ENCODE results near the gene CRYGA.
"Not testable (repeated sequence)": the region's sequence is repeated elsewhere in the genome, so short reads cannot be mapped to it uniquely, and the experiment has no call there.

The CRYGA gene

DNA sequence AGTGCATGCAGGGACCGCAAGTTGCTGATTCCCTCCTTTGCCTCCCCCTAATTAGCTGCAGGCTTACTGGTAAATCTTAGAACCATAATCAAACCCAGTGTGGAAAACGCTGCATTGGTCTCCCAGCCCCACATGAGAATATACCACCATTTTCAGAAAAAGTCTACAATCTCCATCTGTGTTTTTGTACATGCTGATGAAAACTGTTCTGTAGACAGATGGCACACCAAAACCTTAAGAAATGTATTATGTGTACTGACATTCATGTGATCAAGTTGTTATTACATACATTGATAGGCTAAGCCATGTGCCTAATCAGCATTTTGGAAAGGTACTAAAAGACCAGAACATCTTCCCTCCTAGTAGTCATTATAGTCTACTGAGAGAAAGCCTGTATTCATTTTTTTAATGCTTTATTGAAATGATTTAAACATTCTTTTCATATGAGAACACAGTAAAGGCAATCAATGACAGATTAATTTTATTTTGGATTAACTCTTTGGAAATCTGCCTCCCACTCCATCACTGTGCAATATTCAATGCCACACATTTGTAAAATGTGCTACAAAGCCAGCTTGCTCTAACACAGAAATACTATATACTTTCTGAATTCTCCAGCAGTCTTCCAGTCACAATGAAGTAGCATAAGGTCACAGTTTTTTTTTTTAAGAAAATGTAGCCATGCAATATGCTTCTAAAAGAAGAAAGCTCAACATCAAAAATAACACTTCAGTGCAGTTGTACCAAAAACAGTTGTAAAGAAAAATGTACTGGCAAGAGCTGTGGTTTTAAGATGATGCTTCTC lies 1.8 kb upstream of the CRYGA start:
- in situ Hi-C loops (cut with HindIII; ENCODE audit: low sequenced_read_pairs): no loop called here

DNA sequence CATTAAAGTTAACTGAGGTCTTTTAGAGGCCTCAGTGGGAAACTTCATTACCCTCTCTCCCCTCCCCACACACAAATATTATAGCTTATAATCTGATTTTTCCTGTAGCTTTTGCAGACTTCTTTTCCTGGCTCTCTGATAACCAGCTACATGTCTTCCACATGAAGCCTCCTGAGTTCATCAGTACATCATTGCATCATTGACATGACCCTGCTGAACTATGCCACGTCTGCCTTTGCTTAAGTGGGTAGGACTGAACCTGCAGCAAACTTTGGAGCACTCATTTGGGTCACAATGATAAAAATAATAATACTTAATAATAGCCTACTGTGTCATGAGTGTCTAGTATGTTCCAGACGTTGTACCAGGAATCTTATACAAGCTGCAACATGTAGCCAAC lies 7.0 kb downstream of the CRYGA start:
- in situ Hi-C loops (cut with HindIII; ENCODE audit: low sequenced_read_pairs): no loop called here

DNA sequence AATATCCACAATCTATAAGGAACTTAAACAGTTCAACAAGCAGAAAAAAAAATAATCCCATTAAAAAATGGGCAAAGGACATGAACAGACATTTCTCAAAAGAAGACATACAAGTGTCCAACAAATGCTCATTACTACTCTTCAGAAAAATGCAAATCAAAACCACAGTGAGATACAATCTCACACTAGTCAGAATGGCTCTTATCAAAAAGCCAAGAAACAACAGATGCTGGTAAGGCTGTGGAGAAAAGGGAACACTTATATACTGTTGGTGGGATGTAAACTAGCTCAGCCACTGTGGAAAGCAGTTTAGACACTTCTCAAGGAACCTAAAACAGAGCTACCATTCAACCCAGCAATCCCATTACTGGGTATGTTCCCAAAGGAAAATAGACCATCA lies 10.2 kb downstream of the CRYGA start:
- in situ Hi-C loops (cut with HindIII; ENCODE audit: low sequenced_read_pairs): no loop called here

DNA sequence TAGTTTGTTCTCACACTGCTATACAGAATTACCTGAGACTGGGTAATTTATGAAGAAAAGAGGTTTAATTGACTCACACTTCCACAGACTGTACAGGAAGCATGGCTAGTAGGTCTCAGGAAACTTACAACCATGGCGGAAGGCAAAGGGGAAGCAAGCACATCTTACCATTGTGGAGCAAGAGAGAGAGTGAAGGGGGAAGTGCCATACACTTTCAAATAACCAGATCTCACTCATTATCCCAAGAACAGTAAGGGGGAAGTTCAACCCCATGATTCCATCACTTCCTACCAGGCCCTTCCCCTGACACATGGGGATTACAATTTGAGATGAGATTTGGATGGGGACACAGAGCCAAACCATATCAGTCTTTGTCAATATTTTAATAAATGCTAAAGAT lies 12.4 kb downstream of the CRYGA start:
- in situ Hi-C loops (cut with HindIII; ENCODE audit: low sequenced_read_pairs): no loop called here

DNA sequence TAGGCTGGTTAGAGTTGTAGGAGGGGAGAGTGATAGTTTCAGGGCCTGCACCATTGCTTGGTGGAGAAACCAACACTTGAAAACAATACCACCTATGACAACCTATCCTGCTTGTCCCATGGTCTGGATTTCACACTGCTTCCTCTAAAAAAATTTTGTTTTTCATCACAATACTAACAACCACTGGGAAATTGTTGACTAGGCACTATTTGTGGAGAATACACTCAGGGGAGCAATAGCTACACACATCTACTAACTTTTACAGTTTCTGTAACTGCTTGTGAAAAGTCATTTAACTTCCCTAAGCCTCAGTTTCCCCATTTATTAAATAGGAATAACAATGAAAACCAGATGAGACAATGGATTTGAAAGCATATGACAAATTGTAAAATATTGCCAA lies 13.3 kb downstream of the CRYGA start:
- in situ Hi-C loops (cut with HindIII; ENCODE audit: low sequenced_read_pairs): no loop called here

DNA sequence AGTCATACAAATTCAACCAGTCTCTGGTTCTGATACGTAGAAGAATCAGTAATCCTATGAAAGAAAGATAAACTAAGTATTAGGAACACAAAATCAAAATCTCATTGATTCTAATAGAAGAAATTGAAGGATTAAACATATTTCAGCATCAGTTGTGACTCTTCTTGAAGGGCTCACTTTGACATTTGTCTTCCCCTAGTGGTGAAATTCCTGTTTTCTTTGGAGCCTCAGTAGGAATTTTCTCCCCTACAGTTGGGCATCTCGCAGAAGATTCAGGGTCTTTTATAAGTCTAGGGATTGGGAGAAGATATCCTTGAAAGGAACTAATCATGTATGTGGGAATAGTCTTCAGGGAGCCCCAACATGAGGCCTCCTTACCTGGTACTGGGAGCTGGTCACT lies 14.6 kb downstream of the CRYGA start:
- in situ Hi-C loops (cut with HindIII; ENCODE audit: low sequenced_read_pairs): no loop called here

DNA sequence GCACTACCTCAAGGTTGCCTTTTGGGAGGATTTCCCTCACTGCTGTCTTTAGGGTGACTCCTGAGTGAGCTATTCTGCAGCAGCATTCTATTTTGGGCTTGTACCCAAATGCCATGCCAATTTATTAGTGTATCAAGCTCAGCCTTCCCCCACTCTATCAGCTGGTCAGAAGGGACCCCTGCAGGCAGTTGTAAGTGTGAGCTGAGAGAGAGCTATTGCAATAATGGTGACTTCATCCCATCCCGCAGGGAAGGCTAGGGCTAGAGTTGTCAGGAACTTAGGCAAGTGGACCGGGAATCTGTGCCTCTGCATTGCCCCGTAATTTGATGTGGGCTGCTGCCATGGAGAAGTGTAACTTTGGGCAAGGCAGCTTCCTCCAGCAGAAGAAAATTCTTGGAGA lies 15.6 kb downstream of the CRYGA start:
- in situ Hi-C loops (cut with HindIII; ENCODE audit: low sequenced_read_pairs): no loop called here

DNA sequence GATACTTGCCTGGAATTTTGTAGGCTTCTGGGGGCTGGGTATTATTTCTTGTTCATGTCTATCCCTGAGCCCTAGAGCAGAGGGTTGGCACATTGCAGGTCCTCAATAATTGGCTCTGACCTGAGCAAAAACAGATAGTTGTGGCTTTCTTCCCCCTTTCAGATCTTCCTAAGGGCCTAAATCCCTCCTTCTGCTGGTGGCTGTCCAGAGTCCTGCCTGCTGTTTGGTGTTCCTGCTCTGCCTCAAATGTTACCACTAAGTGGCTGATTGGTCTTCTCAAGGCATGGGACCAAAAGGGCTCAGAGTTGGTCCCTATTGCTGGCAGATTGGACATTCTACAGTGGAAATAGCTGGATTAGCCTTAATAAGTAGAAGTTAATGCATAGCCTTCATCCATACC lies 16.4 kb downstream of the CRYGA start:
- in situ Hi-C loops (cut with HindIII; ENCODE audit: low sequenced_read_pairs): no loop called here

DNA sequence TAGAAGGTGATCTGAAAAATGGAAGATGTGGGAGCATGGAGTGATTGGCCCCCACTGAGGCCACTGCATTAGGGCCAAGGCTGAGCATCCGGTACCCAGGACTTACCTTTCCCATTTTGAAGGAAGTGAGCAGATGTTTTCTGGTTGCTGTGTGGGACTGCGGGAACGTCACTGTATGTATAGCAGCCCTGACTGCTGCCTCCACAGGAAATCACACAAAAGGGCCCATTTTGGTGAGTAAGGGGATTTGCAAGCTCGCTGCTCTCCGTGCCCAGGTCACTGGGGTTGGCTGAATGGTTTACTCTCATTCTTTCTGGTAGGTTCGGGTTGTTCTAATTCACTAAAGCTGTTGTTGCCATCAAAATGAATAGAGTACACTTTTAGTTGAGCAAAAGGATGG lies 17.4 kb downstream of the CRYGA start, which contains the start of gene CRYGB:
CRYGB (minus strand) TSS at position 153 of the 400 bp plus-strand sequence; CDS start at position 115, 38 bp downstream.
- in situ Hi-C loops (cut with HindIII; ENCODE audit: low sequenced_read_pairs): no loop called here

DNA sequence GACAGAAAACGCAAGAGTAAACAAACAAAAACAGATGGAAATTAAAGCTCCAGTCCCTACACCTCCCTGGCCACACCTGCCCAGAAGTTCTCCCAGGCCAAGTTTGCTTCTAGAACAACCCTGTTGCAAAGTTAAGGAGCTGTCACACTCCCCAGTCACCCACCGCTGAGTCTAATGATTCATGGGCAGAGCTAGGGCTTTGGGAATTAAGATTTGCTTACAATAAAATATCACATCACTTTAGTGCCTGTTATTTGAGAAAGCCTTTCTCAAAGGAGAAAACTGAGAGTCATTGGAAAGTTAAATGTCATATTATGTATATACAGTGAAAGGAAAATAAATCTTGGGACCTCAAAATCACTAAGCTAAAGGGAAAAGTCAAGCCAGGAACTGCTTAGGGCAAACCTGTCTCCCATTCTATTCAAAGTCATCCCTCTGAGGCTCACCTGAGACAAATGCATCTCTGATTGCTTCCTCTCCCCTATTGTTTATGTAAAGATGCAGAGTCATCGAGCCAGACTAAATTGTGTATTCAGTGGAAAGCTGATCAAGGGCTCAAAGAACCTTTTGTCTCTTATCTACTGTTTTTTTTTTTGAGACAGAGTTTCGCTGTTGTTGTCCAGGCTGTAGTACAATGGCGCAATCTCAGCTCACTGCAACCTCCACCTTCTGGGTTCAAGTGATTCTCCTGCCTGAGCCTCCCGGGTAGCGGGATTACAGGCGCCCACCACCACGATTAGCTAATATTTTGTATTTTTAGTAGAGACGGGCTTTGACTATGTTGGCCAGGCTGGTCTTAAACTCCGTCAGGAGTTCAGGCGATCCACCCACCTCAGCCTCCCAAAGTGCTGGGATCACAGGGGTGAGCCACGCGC lies 20.2 kb downstream of the CRYGA start:
- in situ Hi-C loops (cut with HindIII; ENCODE audit: low sequenced_read_pairs): no loop called here

DNA sequence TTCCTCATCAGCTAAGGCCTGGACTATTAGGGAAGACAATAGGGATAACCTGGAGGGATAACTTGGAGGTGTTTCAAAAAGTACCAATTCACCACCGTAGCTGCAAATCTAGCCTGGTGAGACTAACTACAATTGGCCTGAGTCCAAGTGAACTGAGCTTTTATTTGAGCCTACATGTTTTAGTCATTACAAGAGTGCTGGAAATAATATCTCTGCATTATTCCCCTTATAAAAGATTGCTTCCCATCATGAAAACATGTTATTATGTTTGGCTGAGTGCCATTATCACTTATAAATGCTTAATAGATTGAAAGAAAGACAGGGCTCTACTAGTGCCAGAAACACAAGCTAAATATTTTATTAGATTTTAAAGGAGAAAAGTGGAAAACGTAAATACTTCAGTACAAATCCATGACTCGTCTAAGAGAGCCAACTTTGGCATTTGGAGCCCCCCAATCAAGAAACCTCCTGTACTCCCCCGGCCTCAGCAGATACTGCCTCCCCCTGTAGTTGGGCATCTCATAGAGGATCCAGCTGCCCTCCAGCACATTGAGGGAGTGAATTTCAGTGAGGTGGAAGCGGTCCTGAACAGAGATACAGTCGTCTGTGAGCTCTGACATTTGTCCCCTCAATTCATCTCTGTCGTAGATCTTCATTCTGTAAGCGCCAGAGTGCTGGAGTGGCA lies 21.0 kb downstream of the CRYGA start:
- in situ Hi-C loops (cut with HindIII; ENCODE audit: low sequenced_read_pairs): no loop called here

DNA sequence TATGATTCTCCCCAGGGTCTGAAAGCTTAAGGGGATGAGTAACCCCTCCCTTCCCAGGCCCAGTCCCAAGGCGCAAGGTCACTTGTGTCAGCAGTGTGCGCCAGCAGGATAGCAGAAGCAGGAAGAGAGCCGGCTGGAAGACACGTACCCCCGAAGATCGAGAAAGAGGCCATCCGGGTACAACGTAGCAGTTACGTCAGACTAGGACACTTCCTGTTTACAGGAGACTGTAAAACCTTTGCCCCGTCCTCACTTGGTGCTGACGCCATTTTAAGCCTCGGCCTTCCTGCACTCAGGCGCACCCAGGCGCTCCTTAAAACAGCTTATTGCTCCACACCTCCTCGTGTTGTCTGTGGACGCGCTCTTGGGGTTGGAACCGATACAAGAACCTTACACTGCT lies 23.9 kb downstream of the CRYGA start:
- in situ Hi-C loops (cut with HindIII; ENCODE audit: low sequenced_read_pairs): no loop called here

DNA sequence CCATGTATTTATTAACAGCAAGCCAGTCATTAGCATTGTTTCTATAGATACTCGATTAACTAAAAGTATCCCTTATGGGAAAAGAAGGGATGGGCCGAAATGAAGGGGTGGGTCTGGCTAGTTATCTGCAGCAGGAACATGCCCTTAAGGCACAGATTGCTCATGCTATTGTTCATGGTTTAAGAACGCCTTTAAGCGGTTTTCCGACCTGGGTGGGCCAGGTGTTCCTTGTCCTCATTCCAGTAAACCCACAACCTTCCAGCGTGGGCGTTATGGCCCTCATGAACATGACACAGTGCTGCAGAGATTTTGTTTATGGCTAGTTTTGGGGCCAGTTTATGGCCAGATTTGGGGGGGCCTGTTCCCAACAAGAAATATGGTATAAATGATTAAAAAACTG lies 25.1 kb downstream of the CRYGA start:
- in situ Hi-C loops (cut with HindIII; ENCODE audit: low sequenced_read_pairs): not testable (repeated sequence)

DNA sequence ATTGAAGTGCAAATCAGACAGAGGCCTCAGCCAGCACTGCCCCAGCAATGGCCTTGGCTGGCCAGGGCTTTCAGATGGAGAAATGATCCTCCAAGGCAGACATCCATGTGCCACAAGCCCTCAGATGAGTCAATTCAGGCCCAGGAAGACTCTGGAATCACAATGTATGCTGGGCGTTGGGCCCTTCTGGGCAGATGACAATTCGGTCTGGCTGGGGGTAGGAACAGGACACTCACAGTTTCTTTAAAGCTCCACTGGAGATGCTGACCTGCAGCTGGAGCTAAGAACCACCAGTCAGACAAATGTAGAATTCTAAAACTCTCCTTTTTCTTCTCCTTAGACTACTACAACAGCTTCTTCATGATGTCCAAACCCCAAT lies 26.7 kb downstream of the CRYGA start:
- in situ Hi-C loops (cut with HindIII; ENCODE audit: low sequenced_read_pairs): no loop called here

DNA sequence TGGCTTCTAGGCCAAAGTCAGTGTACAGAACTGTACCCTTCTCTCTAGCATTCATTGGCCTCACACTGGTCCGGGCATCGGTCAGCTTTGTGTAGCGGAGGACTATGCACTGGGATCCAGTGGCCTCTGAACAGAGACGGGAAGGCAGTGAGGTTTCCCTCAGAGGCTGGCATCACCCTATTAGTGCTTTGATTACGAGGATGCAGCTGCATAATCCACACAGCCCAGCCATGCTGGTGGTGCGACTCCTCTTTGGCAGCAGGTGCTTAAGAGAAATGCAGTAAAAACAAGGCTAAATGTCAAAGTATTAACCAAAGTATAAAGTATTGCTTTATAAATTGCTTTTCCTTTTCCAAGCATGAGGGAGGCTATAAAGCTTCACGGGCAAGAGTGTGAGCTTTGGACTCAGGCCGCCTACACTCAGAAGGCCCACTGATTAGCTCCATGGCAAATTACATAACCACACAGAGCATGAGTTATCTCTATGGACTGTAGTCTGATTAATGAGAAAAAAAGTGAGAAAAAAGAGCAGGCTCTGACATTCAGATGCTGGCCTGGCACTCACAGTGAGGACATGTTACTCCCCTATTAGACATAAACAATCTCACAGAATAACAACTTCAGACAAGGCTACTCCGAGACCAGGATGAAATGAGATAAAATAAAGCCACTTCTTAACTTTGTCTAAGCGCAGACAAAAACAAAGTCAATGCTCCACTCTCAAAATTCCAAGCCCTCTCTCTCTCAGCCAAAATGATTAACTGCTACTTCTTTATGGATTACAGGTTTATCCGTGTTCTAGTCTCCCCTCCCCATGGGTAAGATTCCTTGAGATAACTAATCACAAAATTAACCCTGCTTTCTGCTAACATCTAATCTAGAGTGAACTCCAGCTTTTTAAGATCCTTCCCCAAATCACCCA lies 27.3 kb downstream of the CRYGA start:
- in situ Hi-C loops (cut with HindIII; ENCODE audit: low sequenced_read_pairs): no loop called here

DNA sequence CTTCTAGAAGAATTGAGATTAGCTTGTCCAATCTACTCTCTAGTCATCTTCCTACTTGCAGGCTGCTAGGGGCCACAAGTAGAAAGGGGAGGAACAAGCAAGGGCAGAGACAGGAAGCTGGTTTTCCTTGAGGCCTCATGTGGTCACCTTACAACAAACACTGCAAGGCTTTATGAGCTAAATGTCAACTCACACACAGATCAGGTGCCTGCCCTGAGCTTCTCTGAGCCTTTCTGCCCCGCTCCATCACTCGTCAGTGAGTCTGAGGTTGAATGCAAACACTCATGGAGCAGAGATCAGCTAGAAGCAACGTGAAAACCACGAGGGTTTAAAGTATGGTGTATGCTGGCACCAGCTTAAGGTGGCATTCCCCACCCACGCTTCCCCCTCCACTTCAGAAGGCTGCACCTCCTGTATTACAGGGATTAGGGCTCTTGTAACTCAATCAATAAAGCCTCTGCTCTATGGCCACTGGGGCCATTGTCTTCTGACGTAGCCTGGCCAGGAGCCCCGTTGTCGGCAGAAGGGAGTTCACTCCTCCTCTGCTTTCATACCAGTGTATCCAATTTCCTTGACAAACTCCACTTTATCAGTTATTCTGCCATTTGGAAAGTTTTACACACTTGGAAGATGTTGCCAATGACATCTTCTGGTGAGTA lies 28.3 kb downstream of the CRYGA start:
- in situ Hi-C loops (cut with HindIII; ENCODE audit: low sequenced_read_pairs): no loop called here

DNA sequence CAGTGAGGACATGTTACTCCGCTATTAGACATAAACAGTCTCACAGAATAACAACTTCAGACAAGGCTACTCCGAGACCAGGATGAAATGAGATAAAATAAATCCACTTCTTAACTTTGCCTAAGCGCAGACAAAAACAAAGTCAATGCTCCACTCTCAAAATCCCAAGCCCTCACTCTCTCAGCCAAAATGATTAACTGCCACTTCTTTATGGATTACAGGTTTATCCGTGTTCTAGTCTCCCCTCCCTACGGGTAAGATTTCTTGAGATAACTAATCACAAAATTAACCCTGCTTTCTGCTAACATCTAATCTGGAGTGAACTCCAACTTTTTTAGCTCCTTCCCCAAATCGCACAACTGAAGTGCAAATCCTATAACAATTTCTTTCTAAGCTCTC lies 32.7 kb downstream of the CRYGA start:
- in situ Hi-C loops (cut with HindIII; ENCODE audit: low sequenced_read_pairs): no loop called here

DNA sequence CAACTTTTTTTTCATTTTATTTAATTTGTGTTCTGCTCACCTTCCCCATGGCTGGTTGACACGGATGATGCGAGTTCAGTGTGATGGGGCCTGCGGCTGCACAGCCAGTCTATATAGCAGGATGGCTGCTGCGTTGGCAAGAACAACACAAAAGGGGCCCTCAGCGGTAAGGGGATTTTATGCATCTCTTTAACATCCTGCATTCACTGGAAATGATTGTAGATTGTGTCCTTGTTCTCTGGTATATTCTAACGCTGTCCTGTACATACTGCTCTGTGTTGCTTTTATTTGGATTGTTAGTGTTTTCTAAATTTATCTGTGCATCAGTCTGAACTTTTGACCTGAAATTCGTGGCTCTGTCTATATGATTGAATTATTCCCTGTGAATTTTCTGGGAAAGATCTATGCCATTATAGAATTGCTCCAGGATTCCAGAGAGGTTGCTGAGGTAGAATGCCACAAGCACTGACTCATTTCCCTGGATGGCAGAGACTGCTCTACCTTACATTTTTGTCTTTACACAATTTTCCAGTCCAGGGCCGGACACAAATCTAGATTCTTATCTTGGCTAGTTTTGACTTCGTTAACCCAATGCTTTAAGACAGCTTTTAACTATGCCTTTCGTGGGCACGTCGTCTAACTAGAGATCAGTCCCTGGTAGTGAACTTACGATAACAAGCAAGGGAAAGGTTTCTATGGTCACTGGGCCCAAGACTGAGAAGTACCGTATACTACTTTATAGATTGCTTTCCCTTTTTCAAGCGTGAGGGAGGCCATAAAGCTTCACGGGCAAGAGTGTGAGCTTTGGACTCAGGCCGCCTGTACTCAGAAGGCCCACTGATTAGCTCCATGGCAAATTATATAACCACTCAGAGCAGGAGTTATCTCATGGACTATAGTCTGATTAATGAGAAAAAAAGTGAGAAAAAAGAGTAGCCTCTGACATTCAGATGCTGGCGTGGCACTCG lies 33.4 kb downstream of the CRYGA start, which contains the start of gene CRYGC:
CRYGC (minus strand) TSS at position 85 of the 968 bp plus-strand sequence; CDS start at position 49, 36 bp downstream.
- in situ Hi-C loops (cut with HindIII; ENCODE audit: low sequenced_read_pairs): no loop called here

DNA sequence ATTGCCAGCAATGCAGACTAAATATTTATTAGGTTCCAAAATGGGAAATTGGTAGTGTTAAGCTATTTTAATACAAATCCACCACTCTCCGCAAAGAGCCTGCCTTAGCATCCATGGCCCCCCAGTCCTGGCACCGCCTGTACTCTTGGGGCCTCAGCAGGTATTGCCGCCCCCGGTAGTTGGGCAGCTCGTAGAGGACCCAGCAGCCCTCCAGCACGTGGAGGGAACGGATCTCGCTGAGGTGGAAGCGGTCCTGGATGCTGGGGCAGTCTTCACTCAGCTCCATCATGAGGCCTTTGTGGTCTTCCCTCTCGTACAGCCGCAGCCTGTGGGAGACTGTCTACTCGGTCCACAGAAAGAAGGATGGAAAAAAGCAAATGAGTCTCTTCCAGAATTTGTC lies 35.3 kb downstream of the CRYGA start:
- in situ Hi-C loops (cut with HindIII; ENCODE audit: low sequenced_read_pairs): no loop called here
